Dermis microvascular lymphatic vessel endothelial cell (primary cell): Measurements from ENCODE around the gene CPSF4. TPM values are rescaled to one million over a fixed set of nuclear protein-coding genes. Genes with fewer than 3 reads are reported as not detected.
A peak's percentile ranks its signal among the peaks of the same experiment; 100 is the strongest.

Experiments used
- DNase-seq, 2 donors: peaks; one replicate each; pipeline versions ENCODE4 v3.0.0 to v3.0.0-alpha.2; 2010; ENCODE audit warnings: low read depth in 2 of 2
- total RNA-seq: library from RNA; depleted of rRNA; stranded (reverse); fragments of >200 nt; gene quantifications from 2 replicates; pipeline ENCODE4 v1.2.1, GENCODE V29; 2014

CPSF4 gene
- total RNA-seq, 1 donor from 2014 or later = 22.0 TPM

DNA sequence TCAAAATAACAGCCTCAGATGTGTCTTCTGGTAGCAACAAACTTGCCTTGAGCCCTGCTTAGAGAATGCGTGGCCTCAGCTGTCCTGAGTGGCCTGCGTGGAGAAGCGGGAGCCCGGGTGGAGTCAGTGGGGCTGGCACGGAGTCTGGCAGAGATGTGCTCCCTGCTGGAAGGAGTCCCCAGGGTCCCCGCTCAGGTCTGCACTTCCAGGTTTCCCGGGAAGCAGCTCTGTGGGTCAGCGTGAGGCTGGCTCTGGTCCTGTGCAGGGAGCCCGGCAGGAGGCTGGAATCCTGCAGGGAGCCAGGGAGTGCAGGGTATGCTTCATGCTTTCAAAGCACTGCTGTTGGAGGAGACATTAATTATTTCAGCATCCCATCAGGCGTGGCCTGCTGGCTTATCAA, 10.1 kb downstream of the CPSF4 start:
- DNase-seq = no peak

DNA sequence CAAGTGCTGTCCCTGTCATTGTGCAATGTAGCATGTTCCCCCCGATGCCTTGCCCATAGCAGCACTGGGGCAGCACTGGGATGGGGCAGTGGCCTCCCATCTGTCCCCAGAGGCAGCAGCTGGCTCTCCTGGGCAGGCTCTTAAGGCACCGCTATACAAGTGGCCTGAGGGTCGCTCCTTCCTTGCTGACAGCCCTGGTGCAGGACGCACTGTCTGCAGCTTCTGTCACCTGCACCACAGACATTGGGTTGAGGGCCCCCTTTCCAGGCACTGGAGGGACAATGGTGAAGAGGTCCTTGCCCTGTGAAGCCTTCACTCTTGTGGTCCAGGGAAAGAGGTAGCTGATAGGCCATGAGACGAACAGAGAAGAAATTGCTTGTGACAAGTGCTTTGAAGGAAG, 10.6 kb downstream of the CPSF4 start:
- no peak for DNase-seq

DNA sequence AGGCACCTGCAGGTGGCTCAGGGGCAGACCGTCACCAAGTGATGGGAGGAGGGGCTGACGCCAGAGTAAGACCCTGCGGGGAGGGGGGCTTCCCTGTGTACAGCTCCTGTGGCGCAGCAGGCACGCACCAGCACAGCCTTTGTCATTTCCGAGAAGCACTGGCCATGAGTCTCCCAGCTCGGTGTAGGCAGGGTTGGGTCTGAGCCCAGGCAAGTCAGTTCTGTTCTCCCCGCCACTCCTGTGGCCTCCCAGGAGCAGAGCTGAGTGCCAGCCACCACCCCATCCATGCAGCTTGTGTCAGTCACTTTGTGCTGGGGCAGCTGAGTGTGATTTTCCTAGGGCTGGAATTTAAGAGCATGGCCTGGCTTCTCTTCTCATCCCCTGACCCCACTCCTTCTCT, 13.2 kb downstream of the CPSF4 start:
- no peak for DNase-seq

DNA sequence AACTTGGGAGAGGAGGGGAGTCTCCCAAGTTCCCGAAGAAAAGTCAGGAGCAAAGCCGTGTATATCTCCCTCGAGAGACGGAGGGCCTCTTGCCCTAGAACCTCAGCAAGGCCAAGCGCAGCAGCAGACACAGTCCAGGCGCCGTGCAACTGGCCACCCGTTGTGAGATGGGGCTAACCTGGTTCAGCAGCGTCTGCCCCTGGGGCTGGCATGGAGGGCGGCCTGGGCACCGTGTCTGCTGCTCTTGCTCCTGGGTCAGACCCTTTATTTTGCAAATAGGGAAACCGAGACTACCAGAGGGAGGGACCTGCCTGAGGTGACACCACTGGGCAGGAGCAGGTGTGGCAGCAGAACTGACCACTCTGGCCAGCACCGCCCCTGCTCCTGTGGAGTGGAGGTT, 13.8 kb downstream of the CPSF4 start:
- no peak for DNase-seq

DNA sequence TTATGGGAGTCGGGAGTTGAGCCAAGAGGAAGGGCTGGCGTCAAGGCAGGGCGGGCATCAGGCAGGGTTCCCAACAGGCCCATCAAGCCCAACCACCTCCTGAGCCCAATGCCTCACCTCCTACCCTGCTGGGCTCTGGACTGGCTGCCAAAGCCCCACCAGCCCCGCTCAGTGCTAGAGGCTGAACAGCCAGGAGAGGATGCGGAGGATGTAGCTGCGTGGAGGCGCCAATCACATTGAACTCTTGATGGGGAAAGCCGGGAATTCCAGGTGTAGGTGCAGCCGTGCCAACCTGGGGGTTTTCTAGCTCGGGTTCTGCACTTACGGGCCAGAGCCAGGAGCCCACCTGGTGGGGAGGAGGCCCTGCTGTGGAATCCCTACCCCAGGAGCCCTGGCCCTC, 14.4 kb downstream of the CPSF4 start:
- DNase-seq = no peak

DNA sequence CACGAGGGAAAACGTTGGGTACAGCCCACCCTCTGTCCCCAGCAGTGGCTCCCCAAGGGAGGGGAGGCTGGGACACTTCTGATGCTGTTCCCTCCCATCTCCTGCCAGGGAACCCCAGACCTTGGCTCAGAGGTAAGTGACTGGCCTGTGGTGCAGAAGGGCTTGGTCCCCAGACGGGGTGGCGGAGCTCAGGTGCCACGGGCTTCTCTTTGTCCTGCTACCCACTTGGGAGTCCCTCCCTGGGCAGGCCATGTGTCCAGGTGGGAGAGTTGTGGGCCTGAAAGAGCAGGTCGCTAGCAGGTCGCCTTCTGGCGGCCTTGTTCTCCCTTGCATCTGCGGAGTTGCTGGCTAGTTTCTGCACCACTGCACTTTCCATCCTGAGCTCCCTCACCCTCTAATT, 17.1 kb downstream of the CPSF4 start:
- no peak for DNase-seq

DNA sequence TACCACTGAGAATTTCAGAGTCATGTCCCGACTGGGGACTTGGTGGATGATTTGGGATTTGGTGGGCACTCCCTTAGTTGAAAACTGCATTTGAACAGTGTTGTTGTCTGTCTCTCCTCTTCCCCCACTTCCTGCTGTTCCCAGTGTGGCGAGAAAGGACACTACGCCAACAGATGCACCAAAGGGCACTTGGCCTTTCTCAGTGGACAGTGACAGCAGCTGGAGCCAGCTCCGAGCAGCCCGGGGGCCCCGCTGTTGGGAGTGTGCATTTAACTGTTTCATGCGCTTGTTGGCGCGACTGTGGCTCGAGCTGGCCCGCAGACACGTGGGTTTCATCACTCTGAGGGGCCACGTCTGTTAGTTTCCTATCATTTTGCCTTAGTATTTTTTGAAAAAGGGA, 17.5 kb downstream of the CPSF4 start:
- no peak for DNase-seq

DNA sequence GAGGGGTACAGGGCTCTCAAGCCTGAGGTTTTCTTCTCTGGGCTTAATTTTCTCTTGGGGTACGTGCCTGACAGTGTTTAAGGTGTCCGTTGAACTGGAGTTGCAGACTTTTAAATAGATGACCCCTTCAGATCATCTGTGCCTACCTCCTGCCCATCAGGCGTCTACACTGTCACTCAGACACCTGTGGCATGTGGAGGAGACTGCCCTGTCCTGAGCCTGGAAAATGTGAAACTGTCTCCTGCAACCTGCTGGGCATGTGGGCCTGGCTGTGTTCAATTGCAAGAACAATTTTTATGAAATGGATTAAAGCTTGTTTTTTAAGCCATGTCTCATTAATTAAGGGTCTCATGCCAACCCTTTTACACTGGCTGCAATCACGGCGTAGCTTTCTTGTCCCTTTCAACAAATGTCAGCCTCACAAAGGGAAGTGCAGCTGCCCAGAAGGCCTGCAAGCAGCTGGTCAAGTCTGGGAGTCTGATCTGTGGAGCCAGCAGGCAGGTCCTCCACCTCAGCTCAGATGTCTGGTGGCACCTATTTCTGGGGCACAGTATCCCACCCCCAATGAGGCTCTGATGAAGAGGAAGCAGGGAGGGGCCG, 18.4 kb downstream of the CPSF4 start:
- no peak for DNase-seq

DNA sequence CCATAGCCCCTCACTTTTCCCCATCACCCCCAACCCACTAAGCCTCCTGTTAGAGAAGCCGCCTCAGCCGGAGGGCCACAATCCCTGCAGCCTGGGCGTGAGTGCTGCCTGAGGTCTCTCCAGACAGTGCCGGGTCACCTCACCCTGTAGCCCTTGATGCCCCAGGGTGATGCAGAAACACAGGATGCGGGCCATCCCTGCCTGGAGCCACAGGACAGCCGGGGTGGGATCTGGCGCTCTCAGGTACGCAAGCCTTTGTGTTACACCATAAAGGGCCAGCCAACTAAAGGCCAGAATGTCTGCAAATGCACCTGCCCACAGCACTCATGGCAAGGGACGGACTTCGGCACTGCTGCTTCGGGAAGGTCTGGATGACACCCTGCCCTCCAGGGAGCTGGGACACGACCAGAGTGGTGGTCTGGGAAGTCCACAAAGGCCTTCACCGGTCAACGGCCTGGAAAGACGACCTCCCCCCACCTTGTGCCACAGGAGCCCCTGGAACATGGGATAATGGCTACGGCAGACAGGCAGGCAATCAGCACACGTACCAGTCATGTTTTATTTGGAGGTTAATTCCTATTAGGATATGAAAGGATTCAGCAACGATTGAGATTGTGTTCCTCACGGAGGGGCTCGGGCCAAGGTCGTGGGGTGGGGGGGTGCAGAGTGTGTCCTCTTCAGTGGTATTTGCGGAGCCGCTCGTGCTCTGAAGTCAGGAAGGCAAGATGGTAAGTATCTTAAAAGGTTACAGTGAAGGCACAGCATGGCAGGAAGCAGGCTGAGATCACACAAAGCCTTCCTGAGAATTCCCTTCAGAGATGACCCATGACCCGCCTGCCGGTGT, 19.1 kb downstream of the CPSF4 start:
- peak in 1 of 2 donors; percentile 29 for DNase-seq

DNA sequence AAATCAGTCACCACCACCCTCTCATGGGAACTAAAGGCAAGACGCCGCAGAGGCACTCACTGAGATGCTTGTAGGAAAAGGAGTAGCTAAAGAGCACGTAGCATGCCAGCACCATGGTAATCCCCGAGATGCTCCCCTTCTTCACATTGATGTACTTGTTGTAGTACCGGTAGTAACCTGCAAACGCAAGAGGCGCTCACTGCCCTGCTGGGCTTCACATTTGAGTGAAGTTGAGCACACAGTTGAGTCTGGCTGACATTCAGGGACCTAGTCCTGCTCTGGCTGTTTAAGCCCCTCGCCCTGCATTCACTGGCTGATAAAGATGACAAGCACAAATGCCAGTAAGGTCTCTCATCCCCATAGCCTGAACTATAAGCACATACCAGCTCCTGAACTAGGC, 20.3 kb downstream of the CPSF4 start:
- DNase-seq = peak in 1 of 2 donors; percentile 25

DNA sequence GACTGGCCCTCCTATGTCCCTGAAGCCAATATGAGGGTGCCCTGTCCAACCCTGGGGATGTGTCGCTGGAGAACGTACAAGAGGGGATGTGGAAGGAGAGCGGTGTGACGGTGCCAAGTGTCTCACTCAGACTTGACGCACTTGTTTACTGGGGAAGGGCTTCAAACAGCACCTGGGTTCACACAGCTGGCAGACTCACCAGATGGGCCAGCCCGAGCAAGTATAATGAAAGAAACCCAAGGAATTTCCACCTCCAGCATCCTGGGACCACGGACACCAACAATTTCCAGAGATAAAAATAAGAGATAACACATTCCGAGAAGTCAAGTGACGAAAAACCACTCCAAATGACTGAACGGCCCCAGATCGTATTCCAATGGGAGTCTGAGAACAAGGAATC, 21.9 kb downstream of the CPSF4 start:
- no peak for DNase-seq

DNA sequence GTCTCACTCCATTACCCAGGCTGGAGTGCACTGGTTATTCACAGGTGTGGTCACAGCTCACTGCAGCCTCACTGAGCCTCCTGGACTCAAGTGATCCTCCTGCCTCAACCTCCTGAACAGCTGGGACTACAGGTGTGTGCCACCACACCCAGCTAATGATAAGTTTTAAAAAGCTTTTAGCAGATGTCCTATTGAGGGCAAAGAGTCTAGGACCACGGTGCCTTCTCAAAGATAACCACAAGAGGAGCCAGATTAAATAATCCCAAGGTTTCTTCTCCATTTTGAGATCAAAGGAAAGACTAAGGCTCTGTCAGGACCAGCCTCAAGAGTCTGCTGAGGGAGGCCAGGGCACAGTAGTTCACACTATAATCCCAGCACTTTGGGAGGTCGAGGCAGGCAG, 22.5 kb downstream of the CPSF4 start:
- DNase-seq = no peak

DNA sequence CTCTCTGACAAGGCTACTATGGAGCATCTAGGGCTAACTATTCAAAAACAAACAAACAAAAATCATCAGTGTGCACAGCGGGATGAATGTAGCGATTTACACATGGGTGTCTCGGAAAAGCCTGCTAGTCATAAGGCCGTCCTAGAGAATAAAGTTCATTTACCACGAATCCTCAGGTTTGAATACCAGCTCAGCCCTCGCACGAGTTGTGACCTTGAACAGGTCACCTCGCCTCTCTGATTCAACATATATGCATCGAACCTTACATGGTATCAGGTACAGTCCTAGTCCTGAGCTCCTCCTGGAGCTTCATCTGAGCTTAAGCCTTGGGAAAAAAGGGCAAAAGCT, 26.7 kb downstream of the CPSF4 start:
- no peak for DNase-seq

DNA sequence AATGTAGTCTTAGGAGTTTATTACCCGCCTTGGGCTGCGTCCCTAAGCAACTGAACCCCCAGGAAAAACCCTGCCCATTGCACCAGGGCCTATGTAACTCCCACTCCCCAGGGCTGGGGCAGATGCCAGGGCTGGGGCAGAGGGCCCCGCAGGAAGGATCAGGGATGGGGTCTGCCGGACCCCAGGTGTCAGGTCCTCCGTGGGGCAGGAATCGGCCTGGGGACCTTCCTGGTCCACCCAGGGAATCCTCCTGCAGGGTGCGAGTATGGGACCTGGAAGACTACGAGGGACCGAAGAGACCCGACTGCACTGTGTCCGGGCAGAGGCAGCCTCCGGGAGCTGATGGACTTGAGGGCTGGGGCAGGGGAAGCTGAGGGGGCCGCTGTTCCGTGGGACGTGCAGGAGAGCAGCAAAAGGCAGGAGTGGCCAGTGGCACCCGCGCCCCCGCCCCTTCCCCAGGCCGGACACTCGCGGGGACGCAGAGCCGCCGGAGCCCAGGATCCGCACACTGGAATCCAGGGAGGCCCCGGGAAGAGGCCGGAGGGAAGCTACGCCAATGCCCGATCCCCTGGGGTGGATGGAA, 29.7 kb downstream of the CPSF4 start:
- no peak for DNase-seq

DNA sequence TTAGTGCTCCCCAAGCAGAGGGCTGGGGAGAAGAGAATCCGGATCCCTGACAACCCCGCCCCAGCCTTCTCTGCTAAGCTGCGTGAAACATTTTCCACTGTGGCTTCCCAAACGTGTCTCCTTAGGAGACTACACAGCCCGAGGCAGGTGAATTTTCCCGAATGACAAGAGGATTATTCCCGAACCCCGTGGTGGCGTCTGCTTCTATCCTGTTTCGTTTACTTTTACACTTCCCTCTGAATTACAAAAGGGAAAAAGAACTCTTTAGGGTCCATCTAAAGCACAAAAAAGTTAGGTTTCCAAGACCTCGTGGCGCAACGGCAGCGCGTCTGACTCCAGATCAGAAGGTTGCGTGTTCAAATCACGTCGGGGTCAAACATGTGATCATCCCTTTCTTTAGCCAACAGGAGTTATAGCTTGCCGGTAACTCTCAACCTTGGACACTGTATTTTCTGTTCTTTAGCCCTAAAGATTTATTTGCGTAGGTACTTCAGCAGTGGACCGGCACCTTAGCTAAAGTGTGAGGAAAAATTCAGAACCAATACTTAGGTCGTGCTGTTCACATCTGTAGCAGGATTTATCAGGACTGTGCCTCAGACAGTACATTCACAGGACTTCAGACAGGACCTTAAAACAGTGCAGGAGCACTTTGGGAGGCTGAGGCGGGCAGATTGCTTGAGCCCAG, 30.8 kb downstream of the CPSF4 start:
- DNase-seq = no peak

DNA sequence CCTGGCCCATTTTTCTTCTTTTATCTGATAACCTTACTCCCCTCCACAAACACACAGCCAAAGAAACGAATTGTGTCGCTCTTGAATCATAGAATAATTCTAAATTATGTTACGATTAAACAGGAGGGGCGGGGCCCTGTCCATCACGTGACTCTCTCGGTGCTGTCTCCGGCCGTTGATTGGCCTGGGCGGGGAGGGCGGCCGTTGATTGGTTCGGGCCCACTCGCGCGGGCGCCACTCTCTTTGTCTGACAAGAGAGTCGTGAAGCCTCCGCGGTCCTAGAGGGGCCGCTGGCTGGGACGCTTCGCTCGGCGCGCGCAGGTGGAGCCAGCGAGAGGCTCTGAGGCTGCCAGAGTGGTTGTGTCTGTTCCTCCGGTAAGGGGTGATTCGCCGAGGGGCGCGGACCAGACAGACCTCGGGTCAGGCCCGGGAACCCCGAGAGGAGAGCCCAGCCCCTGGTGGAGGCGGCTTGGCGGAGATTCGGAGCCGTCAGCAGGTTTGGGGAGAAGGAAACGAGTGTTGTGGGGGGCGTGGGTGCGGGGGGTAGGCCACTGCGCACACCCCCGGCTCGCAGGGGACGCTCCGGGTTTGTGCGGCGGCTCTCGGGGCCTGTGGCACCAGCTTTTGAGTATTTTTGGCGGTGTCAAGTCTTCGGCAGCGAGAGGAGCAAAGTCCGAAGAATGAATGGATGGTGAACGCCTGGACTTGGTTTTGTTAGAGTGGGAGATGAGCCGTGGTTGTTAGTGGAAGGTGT, 34.0 kb downstream of the CPSF4 start, which contains the start of gene ZNF789:
Gene ZNF789 (plus strand): TSS at position 330 of the 754 bp plus-strand sequence. CDS start 3,567 bp downstream, outside the sequence.
- DNase-seq = peak; percentile 91 to 98

DNA sequence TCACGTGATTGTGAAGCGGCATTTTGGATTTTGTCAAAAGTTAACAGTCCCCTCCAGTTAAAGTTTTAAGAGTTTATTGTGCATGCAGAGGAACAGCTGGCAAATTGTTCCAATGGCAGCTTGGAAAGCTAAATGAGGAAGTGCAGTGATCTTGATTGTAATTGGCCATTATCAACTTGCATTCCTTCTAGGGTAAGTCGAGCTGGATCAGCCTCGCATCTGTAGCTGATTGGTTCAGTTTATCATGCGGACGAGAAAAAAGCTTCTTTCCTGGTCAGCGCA, 34.5 kb downstream of the CPSF4 start:
- DNase-seq = peak; percentile 70 to 83

DNA sequence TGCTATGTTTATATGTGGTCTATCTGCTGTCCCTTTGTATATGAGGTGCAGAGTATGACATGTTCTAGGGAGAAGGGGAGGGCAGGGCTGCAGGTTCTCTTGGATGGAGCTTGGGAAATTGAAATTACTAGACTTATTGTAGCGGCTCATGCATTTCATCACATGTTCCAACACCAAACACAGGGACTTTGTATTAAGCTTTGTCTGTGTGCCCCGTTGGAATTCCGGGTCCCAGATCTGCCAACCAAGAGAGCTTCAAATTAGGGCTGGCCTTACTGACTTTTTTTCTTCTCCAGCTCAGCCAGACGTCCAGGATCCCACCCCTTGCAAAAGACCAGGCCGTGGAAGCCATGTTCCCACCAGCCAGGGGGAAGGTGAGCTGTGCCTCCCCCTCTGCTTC, 37.4 kb downstream of the CPSF4 start:
- DNase-seq = no peak

DNA sequence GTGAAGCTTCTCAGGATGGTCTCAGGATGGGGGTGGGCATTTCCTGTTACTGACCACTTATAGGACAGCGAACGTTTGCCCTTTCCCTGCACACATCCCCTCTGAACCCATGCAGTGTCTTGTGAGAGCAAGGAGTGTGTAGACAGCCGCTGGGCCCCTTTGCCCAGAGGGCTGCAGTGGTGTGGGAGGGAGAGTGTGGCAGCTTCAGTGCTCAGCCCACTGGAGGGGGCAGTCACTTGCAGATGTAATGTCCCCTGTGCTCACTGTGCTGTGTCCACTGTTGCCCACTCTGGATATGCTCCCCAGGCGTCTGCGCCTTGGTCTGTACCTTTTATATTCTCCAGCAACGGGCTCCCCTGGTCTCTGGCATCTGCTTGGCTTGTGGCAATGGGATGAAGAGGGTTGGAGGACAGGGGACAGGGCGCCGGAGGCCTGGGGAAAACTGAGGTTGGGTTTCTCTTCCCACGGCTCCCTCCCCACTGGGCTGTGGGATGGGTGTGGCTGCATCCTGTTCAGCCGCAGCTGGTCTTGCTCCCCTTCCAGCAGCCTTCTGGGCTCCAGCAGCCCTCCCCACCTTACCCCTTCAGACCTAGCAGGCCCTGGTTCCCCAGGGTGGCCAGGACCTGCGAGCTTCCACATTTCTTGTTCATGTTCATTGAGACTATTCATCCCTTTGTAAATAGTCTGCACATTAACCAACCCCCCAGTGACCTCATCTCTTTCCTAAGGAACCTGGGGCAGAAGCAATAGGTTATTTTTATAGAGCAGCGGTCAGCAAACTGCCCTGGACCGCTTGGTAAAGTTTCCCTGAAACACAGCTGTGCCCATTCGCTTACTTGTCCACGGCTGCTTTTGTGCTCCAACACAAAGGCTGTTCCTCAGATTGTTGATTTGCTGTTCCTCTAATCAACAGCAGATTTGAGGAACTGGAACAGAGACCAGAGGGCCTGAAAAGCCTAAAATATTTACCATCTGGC, 40.0 kb downstream of the CPSF4 start:
- no peak for DNase-seq

DNA sequence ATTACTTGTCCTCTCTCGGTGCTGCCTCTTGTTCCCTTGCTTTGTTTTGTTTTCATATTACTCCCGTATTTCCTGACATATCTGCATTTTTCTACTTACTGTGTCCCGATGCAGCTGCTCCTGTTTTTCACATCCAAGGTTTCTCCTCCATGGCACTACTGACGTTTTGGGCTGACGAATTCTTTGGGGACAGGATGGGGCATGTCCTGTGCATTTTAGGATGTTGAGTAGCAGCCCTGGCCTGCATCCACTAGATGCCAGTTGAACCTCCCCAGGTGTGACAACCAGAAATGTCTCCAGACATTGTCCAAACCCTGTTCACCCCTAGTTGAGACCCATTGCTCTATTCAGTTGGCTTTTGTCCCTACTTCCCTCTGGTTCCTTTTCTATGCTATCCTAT, 46.4 kb downstream of the CPSF4 start:
- DNase-seq = no peak

DNA sequence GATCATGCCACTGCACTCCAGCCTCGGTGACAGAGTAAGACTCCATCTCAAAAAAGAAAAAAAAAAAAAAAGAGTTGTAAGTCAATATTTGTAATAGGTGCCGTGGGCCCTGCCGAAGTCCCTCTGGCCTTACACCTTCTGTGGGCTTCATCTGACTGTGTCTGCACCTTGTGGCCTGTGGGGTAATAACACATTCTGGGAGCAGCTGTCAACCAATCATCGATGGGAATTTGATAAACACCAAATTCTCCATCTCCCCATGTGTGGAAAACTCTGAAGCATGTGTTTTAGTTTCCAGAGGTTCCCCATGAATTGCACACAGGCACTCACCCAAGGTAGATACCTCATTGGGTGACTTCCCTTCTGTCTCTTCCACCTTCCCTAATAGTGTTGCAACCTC, 50.5 kb downstream of the CPSF4 start:
- no peak for DNase-seq
